Measurements from ENCODE around the gene JAG1. TPM values are rescaled to one million over a fixed set of nuclear protein-coding genes. Genes with fewer than 3 reads are reported as not detected.

The JAG1 gene
- total RNA-seq, 1 experiment from 2014 or later, result 88.0 TPM

- Mint-ChIP-seq H3K36me3 (ENCODE audit: insufficient read depth, unreplicated experiment) (peaks cover 28% of the 10 kb centered on the region), H3K4me3 (ENCODE audit: unreplicated experiment) (no peak overlapping the region), H3K4me1 (ENCODE audit: insufficient read depth, unreplicated experiment) (peaks cover 44% of the 10 kb centered on the region), H3K27ac (ENCODE audit: low read depth, unreplicated experiment) (peak overlapping the region; percentile 55), H3K9me3 (ENCODE audit: unreplicated experiment) (no peaks in the 10 kb centered on the region), H3K27me3 (ENCODE audit: insufficient read depth, unreplicated experiment) (no peaks in the 10 kb centered on the region)
- no TSS peak for BruUV-seq (replicated peaks)
- no peak for TF ChIP-seq CTCF (IDR thresholded peaks at IDR 0.05; ENCODE audit: unreplicated experiment)
- intact Hi-C loops (cut with micrococcal nuclease), result no loop called here
- CTCF ChIA-PET, result interaction anchor here (0.7 to 5.3 kb wide), 14 partner anchors 11 to 716 kb away, joined by 3 to 20 read pairs (median 4); no protein-coding TSS in a partner anchor
- peak; percentile 65 for DNase-seq (ENCODE audit: unreplicated experiment)
- POLR2A ChIA-PET, result interaction anchor here (0.6 to 6.6 kb wide), 16 partner anchors 8 to 711 kb away, joined by 3 to 51 read pairs (median 4); partner anchors contain the start of genes JAG1, MKKS and SLX4IP
These were observed 39.0 kb downstream of the JAG1 start for GRCh38 chr20:10634683-10635411.

DNA sequence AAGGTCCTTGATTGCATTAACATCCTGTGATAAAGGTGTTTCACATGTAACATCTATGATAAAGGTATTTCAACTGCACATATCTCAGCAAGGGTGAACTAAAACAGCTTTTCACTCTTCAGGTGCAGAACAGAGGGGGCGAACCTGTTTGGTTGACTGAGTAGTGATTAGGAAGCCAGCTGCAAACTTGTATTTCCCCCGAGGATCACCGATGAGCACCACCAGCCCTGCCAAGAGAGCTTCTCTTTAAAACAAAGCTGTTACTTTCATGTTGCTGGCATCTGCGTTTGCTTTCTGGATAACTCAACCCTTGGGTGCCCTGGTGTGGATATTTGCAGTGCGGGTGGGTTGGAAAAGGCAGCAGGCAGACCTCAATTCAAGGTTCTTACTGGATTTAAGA is 39.6 kb downstream of the JAG1 start:
- no peak for DNase-seq (ENCODE audit: unreplicated experiment)
- Mint-ChIP-seq H3K4me3 (ENCODE audit: unreplicated experiment) (no peak overlapping the region), H3K36me3 (ENCODE audit: insufficient read depth, unreplicated experiment) (peaks cover 21% of the 10 kb centered on the region), H3K4me1 (ENCODE audit: insufficient read depth, unreplicated experiment) (peaks cover 38% of the 10 kb centered on the region), H3K27me3 (ENCODE audit: insufficient read depth, unreplicated experiment) (no peaks in the 10 kb centered on the region), H3K27ac (ENCODE audit: low read depth, unreplicated experiment) (peak overlapping the region; percentile 55), H3K9me3 (ENCODE audit: unreplicated experiment) (no peaks in the 10 kb centered on the region)
- TF ChIP-seq CTCF (IDR thresholded peaks at IDR 0.05; ENCODE audit: unreplicated experiment), result no peak
- ChIA-PET CTCF (interaction anchor here (0.7 to 5.3 kb wide), 5 partner anchors 30 to 636 kb away, joined by 3 to 20 read pairs (median 4); no protein-coding TSS in a partner anchor), POLR2A (interaction anchor here (0.6 to 6.4 kb wide), 6 partner anchors 9 to 633 kb away, joined by 3 to 51 read pairs (median 30); partner anchors contain the start of gene JAG1)
- intact Hi-C loops (cut with micrococcal nuclease), result no loop called here
- no TSS peak for BruUV-seq (replicated peaks)

GRCh38 chr20:10633718-10634117 is 40.1 kb downstream of the JAG1 start:
- Mint-ChIP-seq H3K27ac (ENCODE audit: low read depth, unreplicated experiment) (no peak overlapping the region), H3K9me3 (ENCODE audit: unreplicated experiment) (no peaks in the 10 kb centered on the region), H3K27me3 (ENCODE audit: insufficient read depth, unreplicated experiment) (no peaks in the 10 kb centered on the region), H3K4me1 (ENCODE audit: insufficient read depth, unreplicated experiment) (peaks cover 38% of the 10 kb centered on the region), H3K36me3 (ENCODE audit: insufficient read depth, unreplicated experiment) (peaks cover 16% of the 10 kb centered on the region), H3K4me3 (ENCODE audit: unreplicated experiment) (no peak overlapping the region)
- no peak for DNase-seq (ENCODE audit: unreplicated experiment)
- CTCF ChIA-PET, result interaction anchor here (0.6 to 5.3 kb wide), 4 partner anchors 29 to 637 kb away, joined by 3 to 19 read pairs (median 4); no protein-coding TSS in a partner anchor
- intact Hi-C loops (cut with micrococcal nuclease), result no loop called here
- no TSS peak for BruUV-seq (replicated peaks)
- no peak for TF ChIP-seq CTCF (IDR thresholded peaks at IDR 0.05; ENCODE audit: unreplicated experiment)
- POLR2A ChIA-PET, result interaction anchor here (1.5 to 6.4 kb wide), 4 partner anchors 14 to 634 kb away, joined by 3 to 51 read pairs (median 16); partner anchors contain the start of gene JAG1

DNA sequence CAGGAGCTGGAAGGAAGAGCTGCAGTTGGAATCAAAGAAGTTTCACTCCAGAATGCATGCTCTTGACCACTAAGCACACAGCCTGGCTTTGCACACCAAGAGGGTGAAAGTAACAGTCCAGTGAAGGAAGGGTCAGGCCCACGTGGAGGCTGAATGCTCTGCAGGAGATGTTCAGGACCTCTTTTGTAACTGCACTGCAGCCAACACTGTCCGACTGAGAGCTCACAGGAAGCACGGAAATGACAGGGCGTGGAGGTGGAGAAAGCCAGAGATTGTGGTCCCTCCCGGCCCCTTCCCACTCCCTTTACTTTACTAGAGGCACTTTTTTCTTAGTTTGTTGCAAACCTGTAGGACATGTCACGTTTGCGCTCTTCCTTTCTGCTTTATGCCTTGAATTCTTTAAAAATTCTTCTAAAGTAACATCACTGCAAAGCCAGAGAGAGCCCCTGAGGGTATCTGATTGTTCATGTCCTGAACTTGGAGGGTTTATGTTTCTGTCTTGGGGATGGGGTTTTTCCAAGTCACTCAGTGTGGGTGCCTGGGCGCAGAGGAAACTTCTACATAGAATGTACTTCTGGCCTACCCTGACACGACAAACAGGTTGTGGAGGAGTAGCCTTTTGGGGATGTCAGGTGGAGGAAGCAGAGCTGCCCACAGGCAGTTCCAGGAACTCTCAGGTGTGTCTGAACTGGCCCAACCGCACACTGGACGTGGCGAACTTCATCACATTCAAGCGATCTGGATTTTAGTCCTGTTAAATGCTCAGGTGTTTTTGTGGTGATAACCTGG is 40.9 kb downstream of the JAG1 start:
- H3K27ac Mint-ChIP-seq (ENCODE audit: low read depth, unreplicated experiment), result no peak overlapping the region
- intact Hi-C loops (cut with micrococcal nuclease), result no loop called here
- DNase-seq (ENCODE audit: unreplicated experiment), result no peak
- H3K4me3 Mint-ChIP-seq (ENCODE audit: unreplicated experiment), result no peak overlapping the region
- TF ChIP-seq CTCF (IDR thresholded peaks at IDR 0.05; ENCODE audit: unreplicated experiment), result no peak
- H3K4me1 Mint-ChIP-seq (ENCODE audit: insufficient read depth, unreplicated experiment), result peaks cover 32% of the 10 kb centered on the region
- ChIA-PET POLR2A (interaction anchor here (0.7 to 1.6 kb wide), 4 partner anchors 14 to 198 kb away, joined by 3 to 9 read pairs (median 4); partner anchors contain the start of genes MKKS and SLX4IP), CTCF (interaction anchor here (0.6 to 1.3 kb wide), 4 partner anchors 38 to 911 kb away, joined by 3 to 5 read pairs (median 4); no protein-coding TSS in a partner anchor)
- H3K27me3 Mint-ChIP-seq (ENCODE audit: insufficient read depth, unreplicated experiment), result no peaks in the 10 kb centered on the region
- H3K36me3 Mint-ChIP-seq (ENCODE audit: insufficient read depth, unreplicated experiment), result peaks cover 8% of the 10 kb centered on the region
- no TSS peak for BruUV-seq (replicated peaks)
- no peaks in the 10 kb centered on the region for H3K9me3 Mint-ChIP-seq (ENCODE audit: unreplicated experiment)
